PC-9 (cell line): ENCODE data around the gene CNPY4.

Experiments
- CTCF ChIP-seq: fragments of 200-600 bp; sonication (generic); conservative IDR thresholded peaks from 2 replicates; pipeline ENCODE4 v1.6.1; 2017; ENCODE audit warnings: mixed run types, antibody characterized with exemption, mild to moderate bottlenecking, moderate library complexity
- EZH2 ChIP-seq: fragments of 200-600 bp; sonication (generic); IDR thresholded peaks from 2 replicates; pipeline ENCODE4 v1.8.0; 2017; ENCODE audit warnings: antibody characterized with exemption, low read depth

- TF ChIP-seq CTCF (no peak), EZH2 (no peak)
Measured at GRCh38 chr7:100093054-100093453, 26.4 kb upstream of the CNPY4 start.
